Fibroblast of skin of scalp (primary cell): ENCODE measurements around the gene GLDC.
A peak's percentile ranks its signal among the peaks of the same experiment; 100 is the strongest.

Experiments
- DNase-seq: peaks from one replicate; pipeline ENCODE4 v3.0.0-alpha.2; 2013

Gene GLDC

DNA sequence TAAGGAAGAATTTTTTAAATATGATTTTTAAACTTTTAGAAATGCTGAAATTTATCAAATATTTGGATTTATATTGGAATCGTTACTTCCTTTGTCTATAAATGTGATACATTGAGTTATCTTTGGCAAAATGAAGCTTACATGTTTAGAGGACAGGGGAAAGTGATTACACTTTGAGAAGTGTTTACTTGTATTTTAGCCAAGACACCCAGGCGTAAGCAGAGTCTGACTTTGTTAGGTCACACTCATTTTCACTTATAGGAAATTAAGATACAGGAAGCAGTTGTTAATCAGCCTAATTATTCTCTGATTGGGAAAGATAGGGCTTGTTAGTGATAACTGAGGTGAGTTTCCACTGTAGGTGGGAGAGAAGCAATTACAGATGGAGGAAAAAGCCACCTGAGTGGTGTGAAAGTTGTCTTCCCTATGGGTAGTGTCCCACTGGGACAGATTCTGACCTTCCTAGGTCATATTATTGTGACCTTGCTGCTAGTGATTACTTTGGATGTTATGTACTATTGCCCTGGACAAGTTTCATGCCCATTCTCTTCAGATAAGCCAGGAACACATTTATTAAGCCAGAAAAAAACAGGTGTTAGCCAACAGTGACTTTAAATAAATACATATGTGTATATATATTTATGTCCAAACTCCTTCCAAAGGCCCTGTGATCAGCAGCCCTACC is 143.9 kb downstream of the GLDC start:
- no peak for DNase-seq

- peak; percentile 24 for DNase-seq
Measured at GRCh38 chr9:6498982-6499381, 146.5 kb downstream of the GLDC start.

- DNase-seq: no peak
Measured at GRCh38 chr9:6495466-6495865, 150.1 kb downstream of the GLDC start.

DNA sequence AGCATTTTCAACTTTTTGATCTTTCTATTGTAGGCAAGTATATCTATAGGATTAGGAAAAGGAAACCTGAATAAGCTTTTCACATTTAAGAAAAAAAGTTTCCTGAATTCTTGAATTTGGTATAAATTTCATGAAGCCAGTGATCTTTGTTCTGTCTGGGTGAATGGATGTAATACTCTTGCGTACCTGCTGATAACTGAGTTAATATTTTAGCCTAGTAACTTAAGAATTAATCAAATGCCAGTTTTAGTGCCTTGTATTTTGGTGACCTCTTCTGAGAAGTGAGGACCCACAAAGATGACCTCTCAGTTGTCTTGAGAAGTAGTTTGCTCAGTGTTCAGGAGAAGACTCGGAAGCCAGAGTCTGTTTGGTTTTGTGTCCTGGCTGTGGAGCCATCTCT is 154.7 kb downstream of the GLDC start:
- no peak for DNase-seq

- no peak for DNase-seq
Measured at GRCh38 chr9:6489099-6489498, 156.4 kb downstream of the GLDC start.

GRCh38 chr9:6488395-6488794 is 157.1 kb downstream of the GLDC start:
- DNase-seq: no peak

DNA sequence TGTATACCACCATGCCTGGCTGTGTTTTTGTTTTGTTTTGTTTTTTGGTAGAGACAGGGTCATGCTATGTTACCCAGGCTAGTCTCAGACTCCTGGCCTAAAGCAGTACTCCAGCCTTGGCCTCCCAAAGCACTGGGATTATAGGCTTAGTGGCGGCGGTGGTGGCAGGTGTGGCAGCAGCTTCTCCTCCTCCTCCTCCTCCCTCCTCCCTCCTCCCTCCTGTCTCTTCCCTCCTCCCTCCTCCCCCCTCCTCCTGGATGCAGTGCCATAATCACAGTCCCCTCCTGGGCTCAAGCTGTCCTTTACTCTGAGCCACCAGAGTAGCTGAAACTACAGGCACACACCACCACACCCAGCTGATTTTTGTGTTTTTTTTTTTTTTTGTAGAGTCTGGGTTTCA is 161.3 kb downstream of the GLDC start:
- no peak for DNase-seq
